Measurements from ENCODE around the gene FAM169A. TPM values are rescaled to one million over a fixed set of nuclear protein-coding genes. Genes with fewer than 3 reads are reported as not detected.
"Not testable (repeated sequence)": the region's sequence is repeated elsewhere in the genome, so short reads cannot be mapped to it uniquely, and the experiment has no call there.

FAM169A gene
- total RNA-seq, 1 experiment from 2014 or later = 63.1 TPM

- Histone ChIP-seq H3K79me1 (ENCODE audit: insufficient read depth, low read depth, low read length, poor library complexity, severe bottlenecking) (peaks cover 9% of the 10 kb centered on the region), H4K8ac (replicated peaks; ENCODE audit: insufficient read length, low read depth, low read length) (no peak overlapping the region), H3K4me1 (ENCODE audit: insufficient read depth, low read length) (no peaks in the 10 kb centered on the region), H3K23me2 (ENCODE audit: insufficient read length, low read depth, low read length, poor library complexity, severe bottlenecking) (peaks cover 3% of the 10 kb centered on the region), H2BK15ac (ENCODE audit: low read depth, low read length) (no peak overlapping the region), H2AFZ (ENCODE audit: low read length) (no peak overlapping the region), H2BK20ac (ENCODE audit: low read depth, low read length, poor library complexity, severe bottlenecking) (no peak overlapping the region), H3K9me3 (ENCODE audit: control insufficient read depth, low read depth, low read length) (no peaks in the 10 kb centered on the region), H3K14ac (ENCODE audit: insufficient read depth, low read length) (no peak overlapping the region), H4K91ac (ENCODE audit: insufficient read length, low read depth, low read length) (no peak overlapping the region), H2AK5ac (ENCODE audit: insufficient read length, low read length) (no peak overlapping the region), H3K4ac (ENCODE audit: low read depth, low read length) (no peak overlapping the region), H3K4me2 (ENCODE audit: insufficient read depth, insufficient read length, low read length) (no peak overlapping the region), H4K20me1 (ENCODE audit: control insufficient read depth, insufficient read depth, insufficient read length) (no peaks in the 10 kb centered on the region), H3K18ac (ENCODE audit: insufficient read length, low read depth, low read length) (no peak overlapping the region), H3K23ac (ENCODE audit: insufficient read length, low read depth, low read length) (no peak overlapping the region), H2BK12ac (ENCODE audit: insufficient read length, low read depth, low read length) (no peak overlapping the region), H3K79me2 (ENCODE audit: insufficient read depth, low read length) (peaks cover 5% of the 10 kb centered on the region; the same call in 1 of the 2 replicates), H3K9ac (ENCODE audit: extremely low read depth, insufficient read length, low read length) (no peak overlapping the region), H2BK5ac (ENCODE audit: insufficient read length, low read length) (no peak overlapping the region), H4K5ac (ENCODE audit: insufficient read length, low read depth, low read length) (no peak overlapping the region), H3K56ac (ENCODE audit: insufficient read length, low read depth, low read length) (no peak overlapping the region), H3T11ph (ENCODE audit: low read length) (no peak overlapping the region), H2BK120ac (ENCODE audit: low read depth, low read length, poor library complexity, severe bottlenecking) (no peak overlapping the region), H3K27me3 (ENCODE audit: insufficient read depth, low read length) (no peaks in the 10 kb centered on the region), H3K27ac (ENCODE audit: insufficient read length, low read depth, low read length) (no peak overlapping the region)
- DNase-seq = no peak
- Mint-ChIP-seq H3K27me3 (ENCODE audit: low read depth) (no peaks in the 10 kb centered on the region), H3K4me1 (peaks cover 6 to 8% of the 10 kb centered on the region in 2 experiments), H3K9me3 (no peaks in the 10 kb centered on the region), H3K27ac (no peak overlapping the region), H3K36me3 (ENCODE audit: insufficient read depth in 1 of 3, low read depth in 3 of 3) (peaks cover 18 to 47% (median 27%) of the 10 kb centered on the region in 3 experiments), H3K4me3 (no peak overlapping the region)
- no CpG with 5 or more reads among the region's 1 CpG for WGBS (ENCODE audit: extremely low coverage, insufficient read length, low lambda C conversion rate)
- no peak for TF ChIP-seq CTCF (conservative IDR thresholded peaks at IDR 0.05)
Observed at GRCh38 chr5:74761241-74761640, 104.9 kb downstream of the FAM169A start.

GRCh38 chr5:74748742-74749141 is 117.4 kb downstream of the FAM169A start:
- not testable (repeated sequence) for H4K20me1 ChIP-seq (ENCODE audit: control insufficient read depth, insufficient read depth, insufficient read length); H4K91ac ChIP-seq (ENCODE audit: insufficient read length, low read depth, low read length); DNase-seq; H3K14ac ChIP-seq (ENCODE audit: insufficient read depth, low read length); H3K79me2 ChIP-seq (ENCODE audit: insufficient read depth, low read length); H2BK120ac ChIP-seq (ENCODE audit: low read depth, low read length, poor library complexity, severe bottlenecking); H3T11ph ChIP-seq (ENCODE audit: low read length); H3K4me2 ChIP-seq (ENCODE audit: insufficient read depth, insufficient read length, low read length); H3K27me3 Mint-ChIP-seq (ENCODE audit: low read depth); H2BK5ac ChIP-seq (ENCODE audit: insufficient read length, low read length); H3K56ac ChIP-seq (ENCODE audit: insufficient read length, low read depth, low read length); H3K23me2 ChIP-seq (ENCODE audit: insufficient read length, low read depth, low read length, poor library complexity, severe bottlenecking); H3K27ac Mint-ChIP-seq; H3K4ac ChIP-seq (ENCODE audit: low read depth, low read length); H3K27me3 ChIP-seq (ENCODE audit: insufficient read depth, low read length); H3K4me3 Mint-ChIP-seq; H2AK5ac ChIP-seq (ENCODE audit: insufficient read length, low read length); H3K23ac ChIP-seq (ENCODE audit: insufficient read length, low read depth, low read length); H2BK15ac ChIP-seq (ENCODE audit: low read depth, low read length); H3K9me3 ChIP-seq (ENCODE audit: control insufficient read depth, low read depth, low read length); H3K18ac ChIP-seq (ENCODE audit: insufficient read length, low read depth, low read length); H3K27ac ChIP-seq (ENCODE audit: insufficient read length, low read depth, low read length); H3K9me3 Mint-ChIP-seq; H2BK12ac ChIP-seq (ENCODE audit: insufficient read length, low read depth, low read length); H2BK20ac ChIP-seq (ENCODE audit: low read depth, low read length, poor library complexity, severe bottlenecking); H3K4me1 ChIP-seq (ENCODE audit: insufficient read depth, low read length); H3K9ac ChIP-seq (ENCODE audit: extremely low read depth, insufficient read length, low read length); H2AFZ ChIP-seq (ENCODE audit: low read length); H4K8ac ChIP-seq (replicated peaks; ENCODE audit: insufficient read length, low read depth, low read length); H3K79me1 ChIP-seq (ENCODE audit: insufficient read depth, low read depth, low read length, poor library complexity, severe bottlenecking); H3K4me1 Mint-ChIP-seq; H4K5ac ChIP-seq (ENCODE audit: insufficient read length, low read depth, low read length)
- H3K36me3 Mint-ChIP-seq (ENCODE audit: insufficient read depth in 1 of 3, low read depth in 3 of 3) = peaks cover 4 to 55% (median 42%) of the 10 kb centered on the region in 3 experiments; a peak in 6 of 7 replicates
- no CpG with 5 or more reads among the region's 4 CpGs for WGBS (ENCODE audit: extremely low coverage, insufficient read length, low lambda C conversion rate)
